ENCODE results near the gene FAM89B.

DNA sequence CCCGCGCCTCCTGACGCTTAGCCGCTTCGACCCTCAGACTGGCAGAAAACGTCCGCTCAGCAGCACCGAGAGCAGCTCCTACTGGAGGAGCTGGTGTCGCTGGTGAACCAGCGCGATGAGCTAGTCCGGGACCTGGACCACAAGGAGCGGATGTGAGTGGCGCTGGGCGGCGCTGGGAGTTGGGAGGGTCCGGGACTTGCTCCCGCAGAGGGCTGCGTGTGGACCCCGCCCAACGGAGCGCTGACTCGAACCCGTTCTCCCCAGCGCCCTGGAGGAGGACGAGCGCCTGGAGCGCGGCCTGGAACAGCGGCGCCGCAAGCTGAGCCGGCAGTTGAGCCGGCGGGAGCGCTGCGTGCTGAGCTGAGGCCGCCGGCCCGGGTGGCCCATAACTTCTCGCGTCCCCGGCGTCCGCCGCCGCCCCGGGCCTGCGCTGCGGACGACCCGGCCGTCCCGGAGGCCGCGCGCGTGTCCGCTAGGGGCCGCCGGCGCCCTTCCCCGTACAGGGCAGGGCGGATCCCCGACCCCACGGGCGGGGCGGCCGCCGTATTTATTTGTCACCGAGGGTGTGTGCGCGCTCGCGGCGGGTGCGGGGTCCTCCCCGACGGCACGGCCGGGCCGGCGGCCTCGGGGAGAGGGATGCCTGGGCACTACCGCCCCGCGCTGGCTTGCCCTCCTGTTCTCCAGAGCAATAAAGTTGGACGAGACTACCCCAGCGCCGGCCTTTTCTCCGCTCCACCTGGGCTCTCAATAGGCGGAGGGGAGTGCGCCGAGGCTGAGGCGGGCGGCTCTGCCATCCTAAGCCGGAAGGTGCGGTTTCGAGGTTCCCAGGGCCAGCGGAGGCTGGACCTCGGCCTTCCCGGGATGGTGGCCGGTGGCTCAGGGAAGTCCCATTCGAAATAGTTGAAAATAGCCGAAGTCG, 19.9 kb downstream of the FAM89B start:
- TF ChIP-seq CTCF (IDR thresholded peaks at IDR 0.05; ENCODE audit: poor library complexity, severe bottlenecking) (no peak), POLR2AphosphoS5 (IDR thresholded peaks at IDR 0.05) (no peak)

Data from neural cell (in vitro differentiated cells).